ENCODE measurements around the gene SCFD2. TPM values are rescaled to one million over a fixed set of nuclear protein-coding genes. Genes with fewer than 3 reads are reported as not detected.

SCFD2 gene
- polyA plus RNA-seq, 1 donor = 8.2 TPM

DNA sequence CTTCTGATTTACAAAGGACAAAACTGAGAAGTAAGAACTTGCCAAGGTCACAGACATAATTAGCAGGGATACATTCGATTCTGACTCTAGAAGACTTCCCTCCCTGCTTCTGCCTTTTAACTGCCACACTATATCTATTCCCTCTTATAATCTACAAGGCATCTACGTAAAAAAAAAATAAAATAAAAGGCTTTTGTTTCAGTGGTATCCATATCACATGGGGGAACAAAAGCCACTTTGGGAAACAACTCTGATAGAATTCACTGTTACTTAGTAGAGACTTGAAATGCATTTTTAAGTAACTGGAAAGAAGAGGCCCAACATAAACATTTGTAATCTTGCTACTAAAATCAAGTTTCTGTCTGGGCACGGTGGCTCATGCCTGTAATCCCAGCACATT is 247.2 kb downstream of the SCFD2 start:
- Histone ChIP-seq H3K27me3 (ENCODE audit: control insufficient read depth, insufficient read depth, low read length) (no peaks in the 10 kb centered on the region), H3K4me1 (ENCODE audit: control insufficient read depth, insufficient read depth, low read length) (peaks cover 22% of the 10 kb centered on the region), H3K4me3 (ENCODE audit: low read length) (no peak overlapping the region), H3K27ac (ENCODE audit: low read length) (no peak overlapping the region), H3K36me3 (ENCODE audit: control insufficient read depth, insufficient read depth, low read length) (no peaks in the 10 kb centered on the region), H3K9me3 (ENCODE audit: control insufficient read depth, low read depth, low read length) (no peaks in the 10 kb centered on the region)
- no peak for DNase-seq
- 40% methylated on average over 1 of the region's 3 CpGs for WGBS (ENCODE audit: insufficient coverage, low lambda C conversion rate)

DNA sequence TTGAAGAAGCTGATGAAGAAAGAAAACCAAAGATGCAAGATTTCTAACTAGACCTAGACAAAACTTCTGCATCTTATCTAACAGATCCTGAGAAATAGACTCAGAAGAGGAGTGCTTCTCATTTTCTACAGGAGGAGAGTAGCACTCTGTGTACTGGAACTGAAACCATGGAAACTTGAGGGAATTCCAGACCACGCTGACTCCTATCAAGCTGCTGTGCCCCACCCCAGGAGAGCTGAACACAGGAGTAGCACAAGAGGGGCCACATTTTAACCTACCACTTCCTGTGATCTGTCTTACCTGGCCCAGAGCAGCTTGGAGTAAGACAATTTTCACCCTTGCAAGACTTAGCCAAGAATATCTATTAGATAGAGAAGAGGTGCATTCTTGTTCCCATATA is 248.9 kb downstream of the SCFD2 start:
- DNase-seq = no peak
- H3K27me3 ChIP-seq (ENCODE audit: control insufficient read depth, insufficient read depth, low read length) = no peaks in the 10 kb centered on the region
- no peak overlapping the region for H3K27ac ChIP-seq (ENCODE audit: low read length)
- no peak overlapping the region for H3K4me3 ChIP-seq (ENCODE audit: low read length)
- H3K9me3 ChIP-seq (ENCODE audit: control insufficient read depth, low read depth, low read length) = no peaks in the 10 kb centered on the region
- no CpG with 5 or more reads among the region's 1 CpG for WGBS (ENCODE audit: insufficient coverage, low lambda C conversion rate)
- H3K4me1 ChIP-seq (ENCODE audit: control insufficient read depth, insufficient read depth, low read length) = peaks cover 10% of the 10 kb centered on the region
- H3K36me3 ChIP-seq (ENCODE audit: control insufficient read depth, insufficient read depth, low read length) = no peaks in the 10 kb centered on the region

DNA sequence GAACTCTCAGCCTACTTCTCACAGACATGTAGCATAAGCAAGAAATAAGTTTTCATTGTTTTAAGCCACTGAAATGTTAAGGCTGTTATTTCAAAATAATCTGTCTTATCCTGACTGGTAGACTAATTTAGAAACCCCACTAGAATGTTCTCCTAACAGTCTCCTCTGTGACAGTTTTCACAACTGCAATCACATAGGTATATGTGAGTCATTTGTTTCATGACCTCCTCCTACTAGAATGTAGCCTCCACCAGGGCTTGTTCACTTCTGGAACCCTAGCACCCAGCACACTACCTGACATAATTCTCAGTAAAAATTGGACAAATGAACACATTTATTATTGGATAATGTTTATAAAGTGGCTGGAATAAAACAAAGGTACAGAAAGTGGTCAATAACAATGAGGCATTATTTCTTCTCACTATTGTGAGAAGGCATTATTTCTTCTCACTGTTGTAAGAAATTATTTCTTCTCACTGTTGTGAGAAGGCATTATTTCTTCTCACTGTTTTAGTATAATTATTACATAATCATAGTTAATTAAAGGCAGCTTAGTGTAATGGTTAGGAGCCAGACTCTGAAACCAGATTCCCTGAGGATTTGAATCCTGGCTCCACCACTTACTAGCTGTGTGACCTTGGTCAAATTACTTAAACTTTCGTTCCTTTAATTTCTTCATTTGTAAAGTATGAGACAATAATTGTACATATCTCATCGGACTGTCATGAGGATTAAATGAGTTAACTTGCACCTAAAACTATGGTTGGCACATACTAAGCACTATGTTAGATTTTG is 252.2 kb downstream of the SCFD2 start:
- Histone ChIP-seq H3K27ac (ENCODE audit: low read length) (no peak overlapping the region), H3K36me3 (ENCODE audit: control insufficient read depth, insufficient read depth, low read length) (no peaks in the 10 kb centered on the region), H3K9me3 (ENCODE audit: control insufficient read depth, low read depth, low read length) (no peaks in the 10 kb centered on the region), H3K4me1 (ENCODE audit: control insufficient read depth, insufficient read depth, low read length) (no peaks in the 10 kb centered on the region), H3K27me3 (ENCODE audit: control insufficient read depth, insufficient read depth, low read length) (no peaks in the 10 kb centered on the region), H3K4me3 (ENCODE audit: low read length) (no peak overlapping the region)
- no peak for DNase-seq
- WGBS (ENCODE audit: insufficient coverage, low lambda C conversion rate) = no CpG with 5 or more reads among the region's 2 CpGs

GRCh38 chr4:53105313-53105712 is 260.5 kb downstream of the SCFD2 start:
- no peak for DNase-seq
- no peaks in the 10 kb centered on the region for H3K4me1 ChIP-seq (ENCODE audit: control insufficient read depth, insufficient read depth, low read length)
- H3K36me3 ChIP-seq (ENCODE audit: control insufficient read depth, insufficient read depth, low read length) = no peaks in the 10 kb centered on the region
- no CpG with 5 or more reads among the region's 6 CpGs for WGBS (ENCODE audit: insufficient coverage, low lambda C conversion rate)
- H3K4me3 ChIP-seq (ENCODE audit: low read length) = no peak overlapping the region
- H3K27me3 ChIP-seq (ENCODE audit: control insufficient read depth, insufficient read depth, low read length) = no peaks in the 10 kb centered on the region
- H3K9me3 ChIP-seq (ENCODE audit: control insufficient read depth, low read depth, low read length) = no peaks in the 10 kb centered on the region
- no peak overlapping the region for H3K27ac ChIP-seq (ENCODE audit: low read length)

GRCh38 chr4:53103481-53103880 is 262.4 kb downstream of the SCFD2 start:
- Histone ChIP-seq H3K9me3 (ENCODE audit: control insufficient read depth, low read depth, low read length) (no peaks in the 10 kb centered on the region), H3K4me3 (ENCODE audit: low read length) (no peak overlapping the region), H3K27ac (ENCODE audit: low read length) (no peak overlapping the region), H3K36me3 (ENCODE audit: control insufficient read depth, insufficient read depth, low read length) (no peaks in the 10 kb centered on the region), H3K4me1 (ENCODE audit: control insufficient read depth, insufficient read depth, low read length) (no peaks in the 10 kb centered on the region), H3K27me3 (ENCODE audit: control insufficient read depth, insufficient read depth, low read length) (no peaks in the 10 kb centered on the region)
- DNase-seq = no peak
- WGBS (ENCODE audit: insufficient coverage, low lambda C conversion rate) = 100% methylated on average over 1 of the region's 1 CpG

GRCh38 chr4:53101191-53101581 is 264.7 kb downstream of the SCFD2 start:
- Histone ChIP-seq H3K4me1 (ENCODE audit: control insufficient read depth, insufficient read depth, low read length) (no peaks in the 10 kb centered on the region), H3K9me3 (ENCODE audit: control insufficient read depth, low read depth, low read length) (no peaks in the 10 kb centered on the region), H3K4me3 (ENCODE audit: low read length) (no peak overlapping the region), H3K27me3 (ENCODE audit: control insufficient read depth, insufficient read depth, low read length) (no peaks in the 10 kb centered on the region), H3K27ac (ENCODE audit: low read length) (no peak overlapping the region), H3K36me3 (ENCODE audit: control insufficient read depth, insufficient read depth, low read length) (no peaks in the 10 kb centered on the region)
- DNase-seq = no peak

- Histone ChIP-seq H3K27ac (ENCODE audit: low read length) (no peak overlapping the region), H3K4me3 (ENCODE audit: low read length) (no peak overlapping the region), H3K9me3 (ENCODE audit: control insufficient read depth, low read depth, low read length) (no peaks in the 10 kb centered on the region), H3K36me3 (ENCODE audit: control insufficient read depth, insufficient read depth, low read length) (no peaks in the 10 kb centered on the region), H3K27me3 (ENCODE audit: control insufficient read depth, insufficient read depth, low read length) (no peaks in the 10 kb centered on the region), H3K4me1 (ENCODE audit: control insufficient read depth, insufficient read depth, low read length) (no peaks in the 10 kb centered on the region)
- WGBS (ENCODE audit: insufficient coverage, low lambda C conversion rate) = 95% methylated on average over 3 of the region's 7 CpGs
- no peak for DNase-seq
These were observed 265.2 kb downstream of the SCFD2 start for GRCh38 chr4:53100501-53101190.

DNA sequence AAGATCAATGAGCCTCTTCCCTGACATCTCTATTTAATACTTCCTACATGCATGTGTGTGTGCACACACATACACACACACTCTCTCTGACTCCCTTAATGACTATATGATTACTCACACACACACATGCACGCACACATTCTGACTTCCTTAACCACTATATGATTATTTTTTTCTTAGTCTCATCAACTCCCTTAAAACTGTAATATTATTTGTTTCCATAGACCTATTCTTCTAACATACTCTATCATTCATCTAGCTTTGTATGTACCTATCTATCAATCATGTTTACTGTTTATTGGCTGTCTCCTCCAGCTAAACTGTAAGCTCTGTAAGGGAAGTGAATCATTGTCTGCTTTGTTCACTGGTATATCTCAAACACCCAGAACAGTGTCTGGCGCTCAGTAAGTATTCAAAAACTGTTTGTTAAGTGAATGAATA is 267.2 kb downstream of the SCFD2 start:
- 83% methylated on average over 1 of the region's 2 CpGs for WGBS (ENCODE audit: insufficient coverage, low lambda C conversion rate)
- no peaks in the 10 kb centered on the region for H3K36me3 ChIP-seq (ENCODE audit: control insufficient read depth, insufficient read depth, low read length)
- H3K4me3 ChIP-seq (ENCODE audit: low read length) = no peak overlapping the region
- H3K4me1 ChIP-seq (ENCODE audit: control insufficient read depth, insufficient read depth, low read length) = no peaks in the 10 kb centered on the region
- H3K9me3 ChIP-seq (ENCODE audit: control insufficient read depth, low read depth, low read length) = no peaks in the 10 kb centered on the region
- no peaks in the 10 kb centered on the region for H3K27me3 ChIP-seq (ENCODE audit: control insufficient read depth, insufficient read depth, low read length)
- no peak overlapping the region for H3K27ac ChIP-seq (ENCODE audit: low read length)
- no peak for DNase-seq

DNA sequence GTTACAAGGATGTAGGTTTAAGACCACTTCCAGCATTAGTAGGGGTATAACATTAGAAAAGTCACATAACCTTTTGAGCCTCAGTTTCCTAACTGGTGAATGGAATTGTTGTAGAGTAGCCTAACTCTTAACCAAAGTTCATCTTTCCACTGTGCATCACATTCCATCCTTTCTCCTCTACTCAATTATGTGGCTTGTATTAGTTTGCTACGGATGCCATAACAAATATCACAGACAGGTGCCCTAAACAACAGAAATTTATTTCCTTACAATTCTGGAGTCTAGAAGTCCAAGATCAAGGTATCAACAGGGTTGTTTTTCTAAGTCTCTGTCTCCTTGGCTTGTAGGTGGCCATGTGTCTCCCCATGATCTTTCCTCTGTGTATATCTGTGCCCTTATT is 271.8 kb downstream of the SCFD2 start:
- no peak for DNase-seq
- Histone ChIP-seq H3K9me3 (ENCODE audit: control insufficient read depth, low read depth, low read length) (no peaks in the 10 kb centered on the region), H3K36me3 (ENCODE audit: control insufficient read depth, insufficient read depth, low read length) (no peaks in the 10 kb centered on the region), H3K4me3 (ENCODE audit: low read length) (no peak overlapping the region), H3K27me3 (ENCODE audit: control insufficient read depth, insufficient read depth, low read length) (no peaks in the 10 kb centered on the region), H3K4me1 (ENCODE audit: control insufficient read depth, insufficient read depth, low read length) (no peaks in the 10 kb centered on the region), H3K27ac (ENCODE audit: low read length) (no peak overlapping the region)
- no CpG with 5 or more reads among the region's 1 CpG for WGBS (ENCODE audit: insufficient coverage, low lambda C conversion rate)

- DNase-seq = no peak
- H3K27me3 ChIP-seq (ENCODE audit: control insufficient read depth, insufficient read depth, low read length) = no peaks in the 10 kb centered on the region
- no peaks in the 10 kb centered on the region for H3K9me3 ChIP-seq (ENCODE audit: control insufficient read depth, low read depth, low read length)
- no peaks in the 10 kb centered on the region for H3K4me1 ChIP-seq (ENCODE audit: control insufficient read depth, insufficient read depth, low read length)
- no peak overlapping the region for H3K4me3 ChIP-seq (ENCODE audit: low read length)
- no peak overlapping the region for H3K27ac ChIP-seq (ENCODE audit: low read length)
- H3K36me3 ChIP-seq (ENCODE audit: control insufficient read depth, insufficient read depth, low read length) = no peaks in the 10 kb centered on the region
These were observed 275.7 kb downstream of the SCFD2 start for GRCh38 chr4:53089936-53090729.
